Activated B cell treated with CpG ODN at 0.5 μM for 24 hours (primary cell): Measurements from ENCODE around the gene ACMSD. TPM values are rescaled to one million over a fixed set of nuclear protein-coding genes. Genes with fewer than 3 reads are reported as not detected.

ENCODE experiments used
- ATAC-seq: fragments of 200-7000 bp; cut with Tn5 transposase; one replicate; pipeline ENCODE4 v1.10.0; 2021; ENCODE audit warnings: low read depth, mild to moderate bottlenecking, moderate library complexity
- CTCF ChIA-PET: fragments of 350-600 bp; sonication (Branson Sonifier 250); formaldehyde crosslinking; loops from one replicate; lab custom pipeline; 2021; ENCODE audit warnings: antibody characterized with exemption; lab: Charles Lee
- POLR2A ChIA-PET: fragments of 350-600 bp; sonication (Branson Sonifier 250); formaldehyde crosslinking; loops from one replicate; lab custom pipeline; 2021; ENCODE audit warnings: antibody characterized with exemption; lab: Charles Lee
- DNase-seq: peaks from one replicate; pipeline ENCODE4 v3.0.0; 2022
- H3K27ac Mint-ChIP-seq: one replicate; pipeline ENCODE4 v1.8.0; 2020; ENCODE audit warnings: mixed read lengths
- H3K27me3 Mint-ChIP-seq: one replicate; pipeline ENCODE4 v1.8.0; 2021; ENCODE audit warnings: mixed read lengths
- H3K36me3 Mint-ChIP-seq: one replicate; pipeline ENCODE4 v1.8.0; 2021; ENCODE audit warnings: low read depth, mixed read lengths
- H3K4me1 Mint-ChIP-seq: one replicate; pipeline ENCODE4 v1.8.0; 2021; ENCODE audit warnings: mixed read lengths
- H3K4me3 Mint-ChIP-seq: one replicate; pipeline ENCODE4 v1.8.0; 2020; ENCODE audit warnings: mild to moderate bottlenecking, mixed read lengths
- H3K9me3 Mint-ChIP-seq: one replicate; pipeline ENCODE4 v1.8.0; 2020; ENCODE audit warnings: mixed read lengths
- CTCF ChIP-seq: fragments of 200-600 bp; IDR thresholded peaks from one replicate; pipeline ENCODE4 v1.8.0; 2022; ENCODE audit warnings: antibody characterized with exemption, mild to moderate bottlenecking
- intact Hi-C: fragments of 100-400 bp; cut with micrococcal nuclease; formaldehyde crosslinking; loops from one replicate; pipeline ENCODE4 v1.15.1; 2024
- total RNA-seq: library from RNA; stranded (reverse); gene quantifications from 2 replicates; pipeline ENCODE4 v1.2.3, GENCODE V29; 2022

The ACMSD gene
- total RNA-seq, 1 donor from 2014 or later: not detected

DNA sequence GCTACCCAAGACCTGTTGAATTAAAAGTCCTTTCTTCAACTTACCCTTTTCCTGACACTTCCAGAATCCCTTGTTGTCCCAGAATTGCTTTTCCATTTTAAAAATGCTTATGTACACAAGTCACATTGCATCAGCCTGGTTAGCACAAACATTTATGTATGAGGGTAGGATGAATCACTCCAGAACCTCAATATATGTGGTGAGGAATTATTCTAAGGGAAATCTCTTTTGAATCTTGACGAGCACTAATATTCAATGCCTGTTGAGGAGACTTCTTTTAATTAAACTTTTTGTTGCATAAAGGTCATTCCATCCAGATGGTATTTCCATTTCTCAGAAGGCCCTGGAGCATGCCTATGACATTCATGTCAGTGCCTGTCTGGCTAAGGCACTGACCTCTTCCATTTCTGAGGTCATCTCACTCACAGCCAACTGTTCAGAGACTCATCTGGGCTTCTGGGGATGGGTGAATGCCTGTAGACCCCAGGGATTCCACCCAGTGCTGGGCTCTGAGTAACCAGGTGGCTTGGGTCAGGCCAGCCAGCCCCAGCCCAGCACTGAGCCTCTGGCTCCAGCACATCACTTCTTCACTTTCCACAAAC lies 28.2 kb downstream of the ACMSD start:
- no peak overlapping the region for H3K4me3 Mint-ChIP-seq
- no peaks in the 10 kb centered on the region for H3K9me3 Mint-ChIP-seq
- no peaks in the 10 kb centered on the region for H3K4me1 Mint-ChIP-seq
- CTCF ChIA-PET: no interaction called here
- intact Hi-C loops: no loop called here
- H3K27me3 Mint-ChIP-seq: no peaks in the 10 kb centered on the region
- DNase-seq: no peak
- no peak for ATAC-seq
- peaks cover 2% of the 10 kb centered on the region for H3K36me3 Mint-ChIP-seq
- H3K27ac Mint-ChIP-seq: no peak overlapping the region
- POLR2A ChIA-PET: no interaction called here
- no peak for TF ChIP-seq CTCF

- intact Hi-C loops: no loop called here
These were observed 31.7 kb downstream of the ACMSD start for GRCh38 chr2:134869946-134870736.

DNA sequence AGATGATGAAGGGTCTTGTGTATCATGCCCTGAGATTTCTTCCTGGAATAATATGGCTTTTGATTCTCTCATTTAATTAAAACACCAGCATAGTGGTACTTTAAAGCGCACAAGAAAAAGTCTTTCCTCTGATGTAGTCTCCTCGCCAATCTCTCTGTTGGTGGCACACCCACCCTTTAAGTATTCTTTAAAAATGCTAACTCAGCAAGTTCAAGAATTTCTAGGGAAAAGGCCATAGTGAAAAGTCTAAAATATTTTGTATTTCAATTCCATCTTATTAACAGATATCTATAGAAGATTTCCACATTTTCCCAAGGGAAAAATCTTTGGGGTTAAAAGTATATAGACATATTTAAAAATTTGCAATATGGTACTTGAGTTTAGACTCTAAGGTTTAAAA lies 34.7 kb downstream of the ACMSD start:
- H3K4me1 Mint-ChIP-seq: no peaks in the 10 kb centered on the region
- no peak for TF ChIP-seq CTCF
- POLR2A ChIA-PET: no interaction called here
- DNase-seq (no peak), ATAC-seq (no peak)
- no peak overlapping the region for H3K4me3 Mint-ChIP-seq
- peaks cover 4% of the 10 kb centered on the region for H3K9me3 Mint-ChIP-seq
- H3K27me3 Mint-ChIP-seq: no peaks in the 10 kb centered on the region
- H3K36me3 Mint-ChIP-seq: peaks cover 5% of the 10 kb centered on the region
- intact Hi-C loops: no loop called here
- no peak overlapping the region for H3K27ac Mint-ChIP-seq
- CTCF ChIA-PET: no interaction called here

More at GRCh38 chr2:134869946-134870736, 31.7 kb downstream of the ACMSD start:
- DNase-seq: no peak
- H3K27ac Mint-ChIP-seq: no peak overlapping the region
- H3K4me3 Mint-ChIP-seq: no peak overlapping the region
- no peaks in the 10 kb centered on the region for H3K4me1 Mint-ChIP-seq
- no peaks in the 10 kb centered on the region for H3K9me3 Mint-ChIP-seq
- H3K27me3 Mint-ChIP-seq: no peaks in the 10 kb centered on the region
- POLR2A ChIA-PET: no interaction called here
- peaks cover 4% of the 10 kb centered on the region for H3K36me3 Mint-ChIP-seq
- no peak for ATAC-seq
- no peak for TF ChIP-seq CTCF
- CTCF ChIA-PET: no interaction called here

- intact Hi-C loops: no loop called here
- ChIA-PET POLR2A (no interaction called here), CTCF (no interaction called here)
- Mint-ChIP-seq H3K4me3 (no peak overlapping the region), H3K36me3 (peaks cover 5% of the 10 kb centered on the region), H3K4me1 (no peaks in the 10 kb centered on the region), H3K9me3 (peaks cover 11% of the 10 kb centered on the region), H3K27ac (no peak overlapping the region), H3K27me3 (no peaks in the 10 kb centered on the region)
- ATAC-seq: no peak
- no peak for TF ChIP-seq CTCF
- no peak for DNase-seq
These were observed 36.9 kb downstream of the ACMSD start for GRCh38 chr2:134875309-134875708.

DNA sequence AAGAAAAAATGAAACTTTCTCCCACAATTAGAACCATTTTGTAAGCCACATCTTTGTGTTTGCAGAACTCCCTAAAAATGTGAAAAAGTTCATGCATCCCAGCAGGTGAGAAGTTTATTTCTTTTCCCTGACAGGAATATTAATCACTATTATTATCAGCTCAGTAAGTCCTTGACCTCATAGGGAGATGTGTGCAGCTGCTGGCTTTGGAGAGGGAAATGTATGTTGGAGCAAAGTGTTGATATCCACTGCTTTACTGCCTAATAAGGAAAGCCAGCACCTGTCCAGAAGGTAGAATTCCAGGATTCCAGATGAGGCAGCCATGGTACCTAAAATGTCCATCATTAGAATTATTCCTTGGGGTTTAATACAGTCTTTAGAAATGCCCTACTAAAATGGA lies 44.4 kb downstream of the ACMSD start:
- no peak overlapping the region for H3K27ac Mint-ChIP-seq
- no peaks in the 10 kb centered on the region for H3K4me1 Mint-ChIP-seq
- ATAC-seq (no peak), DNase-seq (no peak)
- no peaks in the 10 kb centered on the region for H3K27me3 Mint-ChIP-seq
- no peak overlapping the region for H3K4me3 Mint-ChIP-seq
- H3K9me3 Mint-ChIP-seq: peaks cover 11% of the 10 kb centered on the region
- CTCF ChIA-PET: no interaction called here
- H3K36me3 Mint-ChIP-seq: no peaks in the 10 kb centered on the region
- POLR2A ChIA-PET: no interaction called here
- intact Hi-C loops: no loop called here
- TF ChIP-seq CTCF: no peak
